Right lobe of liver (tissue), 6 donors: ENCODE measurements around the gene GTPBP1. TPM values are rescaled to one million over a fixed set of nuclear protein-coding genes. Genes with fewer than 3 reads are reported as not detected.

Experiments
- ATAC-seq, 4 donors: fragments of 200-7000 bp; cut with Tn5 transposase; one replicate each; pipeline ENCODE4 v1.9.1; 2020; ENCODE audit warnings: mild to moderate bottlenecking in 4 of 4, moderate library complexity in 4 of 4
- DNase-seq, 3 donors: peaks; one replicate each; pipeline ENCODE4 v3.0.0-alpha.2; 2020
- H3K27ac ChIP-seq, 3 donors: fragments of 200-600 bp; one replicate each; pipeline ENCODE4 v1.8.0; 2022
- H3K27me3 ChIP-seq, 2 donors: fragments of 200-600 bp; one replicate each; pipeline ENCODE4 v1.8.0; 2022
- H3K36me3 ChIP-seq, 4 donors: fragments of 200-600 bp; sonication (generic) in 1 of 4; one replicate each; pipeline versions ENCODE4 v1.5.1 to v1.8.0; 2017 to 2022; ENCODE audit warnings: control low read depth in 1 of 4
- H3K4me1 ChIP-seq, 4 donors: fragments of 200-600 bp; sonication (generic) in 1 of 4; one replicate each; pipeline versions ENCODE4 v1.5.1 to v1.8.0; 2017 to 2022; ENCODE audit warnings: control low read depth in 1 of 4
- H3K4me3 ChIP-seq, 3 donors: fragments of 200-600 bp; one replicate each; pipeline ENCODE4 v1.8.0; 2022
- H3K9me3 ChIP-seq, 4 donors: fragments of 200-600 bp; sonication (generic) in 1 of 4; one replicate each; pipeline versions ENCODE4 v1.5.1 to v1.8.0; 2017 to 2022; ENCODE audit warnings: control low read depth in 1 of 4
- CTCF ChIP-seq, 4 donors: fragments of 200-600 bp in 3 of 4; fragments of 450-650 bp in 1 of 4; IDR thresholded peaks; one replicate each; pipeline versions ENCODE4 v1.5.1 to v1.8.0; 2016 to 2022; ENCODE audit warnings: antibody characterized with exemption in 4 of 4, mild to moderate bottlenecking in 2 of 4
- POLR2A ChIP-seq: fragments of 450-650 bp; IDR thresholded peaks from one replicate; pipeline ENCODE4 v1.6.1; 2017; ENCODE audit warnings: antibody characterized with exemption, mild to moderate bottlenecking
- WGBS: methylation state at CpG from one replicate; pipeline ENCODE4 v1.1.6; 2018; ENCODE audit warnings: low coverage, low lambda C conversion rate; ENCODE audit not compliant: insufficient coverage; ENCODE audit errors: missing lambda C conversion rate; 5-methylcytosine and 5-hydroxymethylcytosine counted together
- intact Hi-C, 2 donors: fragments of 100-400 bp; cut with DNase I; formaldehyde crosslinking; loops; one replicate each; pipeline versions ENCODE4 v1.11.2 to v1.14.1; 2022
- total RNA-seq, 6 experiments: library from RNA; depleted of rRNA in 2 of 6; stranded (reverse); fragments of >200 nt in 2 of 6; fragmentation: NEBNext Ultra II Directional in 3 of 6; extraction: Animal tissue kit (Norgen Biotek cat#: 25700) in 3 of 6; gene quantifications; one replicate each; pipeline versions ENCODE4 v1.1.0 to v1.2.4, GENCODE V29; 2016 to 2023
- donor health status: DM: no; HTN: yes; CAD: no.
- donor health status: DM: no; HTN: no; CAD: no.
- donor health status: DM: no; HTN: no; CAD: no.
- donor health status: DM: no; HTN: yes; CAD: no.
- donor health status: DM: no; HTN: yes; CAD: no.

The GTPBP1 gene
- total RNA-seq, 6 experiments from 2014 or later, result 13.4 to 21.6 (median 16.7) TPM

- 100% methylated on average over 1 of the region's 1 CpG for WGBS
- ATAC-seq (no peak), DNase-seq (no peak)
- Histone ChIP-seq H3K4me1 (peaks cover 0 to 6% (median 3%) of the 10 kb centered on the region in 4 donors), H3K4me3 (no peak overlapping the region), H3K27ac (no peak overlapping the region), H3K9me3 (no peaks in the 10 kb centered on the region), H3K36me3 (peaks cover 0 to 45% (median 8%) of the 10 kb centered on the region in 4 donors), H3K27me3 (no peaks in the 10 kb centered on the region)
- TF ChIP-seq POLR2A, result no peak
- TF ChIP-seq CTCF (IDR thresholded peaks at IDR 0.05), result no peak
- intact Hi-C loops, result no loop called here
Measured at GRCh38 chr22:38685761-38686160, 20.0 kb upstream of the GTPBP1 start.

- peaks cover 0 to 40% (median 5%) of the 10 kb centered on the region in 4 donors for H3K36me3 ChIP-seq
- DNase-seq (no peak), ATAC-seq (no peak)
- no peak overlapping the region for H3K4me3 ChIP-seq
- no peaks in the 10 kb centered on the region for H3K27me3 ChIP-seq
- no peak for TF ChIP-seq POLR2A
- no peak for TF ChIP-seq CTCF (IDR thresholded peaks at IDR 0.05)
- WGBS, result 79% methylated on average over 1 of the region's 1 CpG
- intact Hi-C loops, result no loop called here
- no peaks in the 10 kb centered on the region for H3K9me3 ChIP-seq
- H3K27ac ChIP-seq, result no peak overlapping the region
- no peaks in the 10 kb centered on the region for H3K4me1 ChIP-seq
Measured at GRCh38 chr22:38689651-38690050, 16.1 kb upstream of the GTPBP1 start.

- no peak for ATAC-seq
- peaks cover 0 to 33% (median 6%) of the 10 kb centered on the region in 4 donors for H3K4me1 ChIP-seq
Measured at GRCh38 chr22:38694049-38694448, 11.7 kb upstream of the GTPBP1 start.

GRCh38 chr22:38694940-38695339 is 10.8 kb upstream of the GTPBP1 start:
- no peak for TF ChIP-seq POLR2A
- no peak for TF ChIP-seq CTCF (IDR thresholded peaks at IDR 0.05)
- ATAC-seq (peak in 1 of 4 donors; percentile 6), DNase-seq (no peak)
- no peaks in the 10 kb centered on the region for H3K36me3 ChIP-seq
- 58% methylated on average over 3 of the region's 3 CpGs for WGBS
- H3K27ac ChIP-seq, result no peak overlapping the region
- intact Hi-C loops, result no loop called here
- peaks cover 0 to 42% (median 9%) of the 10 kb centered on the region in 4 donors for H3K4me1 ChIP-seq
- H3K27me3 ChIP-seq, result no peaks in the 10 kb centered on the region
- no peak overlapping the region for H3K4me3 ChIP-seq
- H3K9me3 ChIP-seq, result no peaks in the 10 kb centered on the region

More at GRCh38 chr22:38694049-38694448, 11.7 kb upstream of the GTPBP1 start:
- DNase-seq, result no peak
- H3K27me3 ChIP-seq, result no peaks in the 10 kb centered on the region
- intact Hi-C loops, result no loop called here
- WGBS, result 85% methylated on average over 2 of the region's 2 CpGs
- no peak overlapping the region for H3K4me3 ChIP-seq
- TF ChIP-seq CTCF (IDR thresholded peaks at IDR 0.05) (no peak), POLR2A (no peak)
- no peaks in the 10 kb centered on the region for H3K36me3 ChIP-seq
- H3K27ac ChIP-seq, result no peak overlapping the region
- H3K9me3 ChIP-seq, result no peaks in the 10 kb centered on the region
